OCI-LY1 (cell line): Measurements from ENCODE around the gene SLC23A2.
"Not testable (repeated sequence)": the region's sequence is repeated elsewhere in the genome, so short reads cannot be mapped to it uniquely, and the experiment has no call there.

Source experiments
- H2AFZ ChIP-seq: fragments of 200-600 bp; sonication (generic), shearing (Covaris generic); 2 replicates; pipeline ENCODE4 v1.6.0; 2014; ENCODE audit warnings: antibody characterized with exemption, mild to moderate bottlenecking, low read length
- H3F3A ChIP-seq: fragments of 200-600 bp; sonication (generic), shearing (Covaris generic); 2 replicates; pipeline ENCODE4 v1.6.0; 2014; ENCODE audit warnings: mild to moderate bottlenecking, antibody characterized with exemption, low read length, moderate library complexity; ENCODE audit not compliant: insufficient read depth
- H3K27ac ChIP-seq: fragments of 200-600 bp; sonication (generic); 2 replicates; pipeline ENCODE4 v1.5.1; 2014; ENCODE audit warnings: low read length, mixed run types, mild to moderate bottlenecking, low read depth; ENCODE audit not compliant: poor library complexity, severe bottlenecking
- H3K27me3 ChIP-seq: fragments of 200-600 bp; sonication (generic); 2 replicates; pipeline ENCODE4 v1.6.0; 2014; ENCODE audit warnings: antibody characterized with exemption, mild to moderate bottlenecking, low read length, moderate library complexity; ENCODE audit not compliant: insufficient read depth
- H3K36me3 ChIP-seq: fragments of 200-600 bp; sonication (generic); 2 replicates; pipeline ENCODE4 v1.6.1; 2014; ENCODE audit warnings: mild to moderate bottlenecking, antibody characterized with exemption, low read length, moderate library complexity, mixed read lengths; ENCODE audit not compliant: insufficient read depth
- H3K4me1 ChIP-seq: fragments of 200-600 bp; sonication (generic); 2 replicates; pipeline ENCODE4 v1.5.1; 2014; ENCODE audit warnings: mild to moderate bottlenecking, low read length, moderate library complexity; ENCODE audit not compliant: insufficient read depth, severe bottlenecking
- H3K4me2 ChIP-seq: fragments of 200-600 bp; sonication (generic), shearing (Covaris generic); 2 replicates; pipeline ENCODE4 v1.6.1; 2014; ENCODE audit warnings: low read length
- H3K4me3 ChIP-seq: fragments of 200-600 bp; sonication (generic); 2 replicates; pipeline ENCODE4 v1.5.1; 2014; ENCODE audit warnings: low read length, low read depth, mild to moderate bottlenecking, mixed read lengths; ENCODE audit not compliant: poor library complexity, severe bottlenecking
- H3K79me2 ChIP-seq: fragments of 200-600 bp; shearing (Covaris generic); 2 replicates; pipeline ENCODE4 v1.6.1; 2016; ENCODE audit warnings: mixed run types, low read length, mixed read lengths; ENCODE audit not compliant: insufficient read depth
- H3K9ac ChIP-seq: fragments of 200-600 bp; sonication (generic), shearing (Covaris generic); 2 replicates; pipeline ENCODE4 v1.6.1; 2014; ENCODE audit warnings: mild to moderate bottlenecking, low read length, mixed read lengths
- H3K9me2 ChIP-seq: fragments of 200-600 bp; sonication (generic), shearing (Covaris generic); 2 replicates; pipeline ENCODE4 v1.6.1; 2014; ENCODE audit warnings: low read depth, mild to moderate bottlenecking, low read length, mixed read lengths
- H3K9me3 ChIP-seq: fragments of 200-600 bp; shearing (Covaris generic); 2 replicates; pipeline ENCODE4 v1.6.1; 2014; ENCODE audit warnings: low read length, mixed read lengths
- H4K20me1 ChIP-seq: fragments of 200-600 bp; sonication (generic), shearing (Covaris generic); 2 replicates; pipeline ENCODE4 v1.6.0; 2016; ENCODE audit warnings: mild to moderate bottlenecking, low read length; ENCODE audit not compliant: insufficient read depth
- EZH2 ChIP-seq: fragments of 200-600 bp; sonication (generic), shearing (Covaris generic); IDR thresholded peaks from 2 replicates; pipeline ENCODE4 v1.8.0; 2017; ENCODE audit warnings: borderline replicate concordance, mixed run types, mild to moderate bottlenecking, antibody characterized with exemption, low read length, moderate library complexity, mixed read lengths
- TF ChIP-seq, protein P1 (sequence below): fragments of 200-600 bp; sonication (generic), shearing (Covaris generic); IDR thresholded peaks from 2 replicates; pipeline ENCODE4 v1.5.1; 2017; ENCODE audit warnings: mild to moderate bottlenecking, antibody characterized with exemption, low read length, moderate library complexity, mixed read lengths

Gene SLC23A2

DNA sequence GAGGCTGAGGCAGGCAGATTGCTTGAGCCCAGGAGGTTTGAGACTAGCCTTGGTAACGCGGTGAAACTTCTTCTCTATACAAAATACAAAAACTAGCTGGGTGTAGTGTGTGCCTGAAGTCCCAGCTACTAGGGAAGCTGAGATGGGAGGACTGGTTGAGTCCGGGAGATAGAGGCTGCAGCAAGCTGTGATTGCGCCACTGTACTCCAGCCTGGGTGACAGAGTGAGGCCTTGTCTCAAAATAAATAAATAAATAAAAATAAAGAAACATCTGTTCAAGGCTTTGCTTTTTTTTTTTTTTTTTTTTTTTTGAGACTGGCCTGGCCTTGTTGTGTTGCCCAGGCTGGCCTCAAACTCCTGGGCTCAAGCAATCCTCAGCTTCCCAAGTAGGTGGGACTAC is 23.7 kb upstream of the SLC23A2 start:
- H3K36me3 ChIP-seq, result no peaks in the 10 kb centered on the region
- no peak overlapping the region for H3K9ac ChIP-seq
- no peaks in the 10 kb centered on the region for H3K27me3 ChIP-seq
- no peaks in the 10 kb centered on the region for H4K20me1 ChIP-seq
- H3K4me1 ChIP-seq, result no peaks in the 10 kb centered on the region
- no peaks in the 10 kb centered on the region for H3K9me3 ChIP-seq
- TF ChIP-seq, protein P1, sequence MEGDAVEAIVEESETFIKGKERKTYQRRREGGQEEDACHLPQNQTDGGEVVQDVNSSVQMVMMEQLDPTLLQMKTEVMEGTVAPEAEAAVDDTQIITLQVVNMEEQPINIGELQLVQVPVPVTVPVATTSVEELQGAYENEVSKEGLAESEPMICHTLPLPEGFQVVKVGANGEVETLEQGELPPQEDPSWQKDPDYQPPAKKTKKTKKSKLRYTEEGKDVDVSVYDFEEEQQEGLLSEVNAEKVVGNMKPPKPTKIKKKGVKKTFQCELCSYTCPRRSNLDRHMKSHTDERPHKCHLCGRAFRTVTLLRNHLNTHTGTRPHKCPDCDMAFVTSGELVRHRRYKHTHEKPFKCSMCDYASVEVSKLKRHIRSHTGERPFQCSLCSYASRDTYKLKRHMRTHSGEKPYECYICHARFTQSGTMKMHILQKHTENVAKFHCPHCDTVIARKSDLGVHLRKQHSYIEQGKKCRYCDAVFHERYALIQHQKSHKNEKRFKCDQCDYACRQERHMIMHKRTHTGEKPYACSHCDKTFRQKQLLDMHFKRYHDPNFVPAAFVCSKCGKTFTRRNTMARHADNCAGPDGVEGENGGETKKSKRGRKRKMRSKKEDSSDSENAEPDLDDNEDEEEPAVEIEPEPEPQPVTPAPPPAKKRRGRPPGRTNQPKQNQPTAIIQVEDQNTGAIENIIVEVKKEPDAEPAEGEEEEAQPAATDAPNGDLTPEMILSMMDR, result no peak
- no peak for TF ChIP-seq EZH2
- no peak overlapping the region for H3K4me2 ChIP-seq
- no peaks in the 10 kb centered on the region for H3K9me2 ChIP-seq
- no peak overlapping the region for H3K4me3 ChIP-seq
- no peaks in the 10 kb centered on the region for H3K79me2 ChIP-seq
- no peak overlapping the region for H2AFZ ChIP-seq
- no peaks in the 10 kb centered on the region for H3F3A ChIP-seq
- no peak overlapping the region for H3K27ac ChIP-seq

DNA sequence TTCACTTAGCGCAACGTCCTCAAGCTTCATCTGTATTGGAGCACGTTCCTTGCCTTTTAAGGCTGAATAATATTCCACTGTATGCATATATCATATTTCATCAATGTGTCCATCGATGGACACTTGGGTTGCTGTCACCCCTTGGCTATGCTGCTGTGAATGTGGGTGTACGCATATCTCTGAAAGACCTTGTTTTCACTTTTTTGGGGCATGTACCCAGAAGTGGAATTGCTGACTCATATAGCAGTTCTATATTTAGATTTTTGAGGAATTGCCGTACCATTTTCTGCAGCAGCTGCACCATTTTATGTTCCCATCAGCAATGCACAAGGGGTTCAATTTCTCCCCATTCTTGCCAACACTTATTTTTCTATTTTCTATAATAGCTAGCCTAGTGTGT is 22.8 kb upstream of the SLC23A2 start:
- TF ChIP-seq, protein P1, result no peak
- TF ChIP-seq EZH2, result no peak
- no peak overlapping the region for H3K4me2 ChIP-seq
- no peaks in the 10 kb centered on the region for H3K4me1 ChIP-seq

DNA sequence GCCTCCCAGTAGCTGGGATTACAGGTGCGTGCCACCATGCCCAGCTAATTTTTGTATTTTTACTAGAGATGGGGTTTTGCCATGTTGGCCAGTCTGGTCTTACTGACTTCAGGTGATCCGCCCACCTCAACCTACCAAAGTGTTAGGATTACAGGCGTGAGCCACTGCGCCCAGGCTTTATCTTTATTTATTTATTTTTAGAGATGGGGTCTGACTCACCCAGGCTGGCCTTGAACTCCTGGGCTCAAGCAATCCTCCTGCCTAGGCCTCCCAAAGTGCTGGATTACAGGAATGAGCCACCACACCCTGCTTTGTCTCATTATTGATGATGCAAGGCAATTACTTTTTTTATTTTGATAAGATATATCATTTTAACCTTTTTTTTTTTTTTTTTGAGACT is 21.9 kb upstream of the SLC23A2 start:
- not testable (repeated sequence) for H4K20me1 ChIP-seq, H3K79me2 ChIP-seq, H3K4me1 ChIP-seq, H3K36me3 ChIP-seq, H3K9ac ChIP-seq, H3K9me2 ChIP-seq, H3F3A ChIP-seq, H3K4me2 ChIP-seq, H3K9me3 ChIP-seq, H3K27ac ChIP-seq, H3K4me3 ChIP-seq, H2AFZ ChIP-seq, H3K27me3 ChIP-seq

More for the DNA sequence above, 22.8 kb upstream of the SLC23A2 start:
- H3K27ac ChIP-seq, result no peak overlapping the region
- H3K4me3 ChIP-seq, result no peak overlapping the region
- H3K79me2 ChIP-seq, result no peaks in the 10 kb centered on the region
- no peaks in the 10 kb centered on the region for H3K36me3 ChIP-seq
- H3K27me3 ChIP-seq, result no peaks in the 10 kb centered on the region
- no peaks in the 10 kb centered on the region for H3K9me3 ChIP-seq
- no peaks in the 10 kb centered on the region for H3K9me2 ChIP-seq
- no peak overlapping the region for H2AFZ ChIP-seq
- H4K20me1 ChIP-seq, result no peaks in the 10 kb centered on the region
- no peak overlapping the region for H3K9ac ChIP-seq
- H3F3A ChIP-seq, result no peaks in the 10 kb centered on the region

DNA sequence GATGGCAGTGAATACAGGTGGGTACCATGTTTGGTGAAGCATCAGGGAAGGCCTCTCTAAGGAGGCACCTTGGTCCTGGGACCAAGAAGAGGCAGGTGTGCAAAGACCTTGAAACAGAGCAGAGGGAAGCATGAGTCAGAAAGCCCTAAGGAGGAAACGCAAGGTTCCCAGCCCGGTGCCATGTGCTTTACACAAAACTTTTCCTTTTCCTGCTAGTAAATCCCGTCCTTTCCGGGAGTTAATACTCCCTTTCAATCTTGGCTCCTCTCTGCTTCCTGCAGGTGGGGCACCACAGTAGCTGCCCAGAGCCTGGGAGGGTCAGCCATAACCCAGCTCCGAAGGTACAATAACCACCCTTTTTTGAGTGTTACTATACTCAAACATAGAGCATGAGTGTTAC is 19.4 kb upstream of the SLC23A2 start:
- Histone ChIP-seq H3K9ac (no peak overlapping the region), H3K9me3 (no peaks in the 10 kb centered on the region), H3K27me3 (no peaks in the 10 kb centered on the region), H4K20me1 (no peaks in the 10 kb centered on the region), H3K27ac (no peak overlapping the region), H3K9me2 (no peaks in the 10 kb centered on the region), H3F3A (no peaks in the 10 kb centered on the region), H3K36me3 (no peaks in the 10 kb centered on the region), H3K4me3 (no peak overlapping the region), H3K79me2 (no peaks in the 10 kb centered on the region), H3K4me1 (no peaks in the 10 kb centered on the region), H2AFZ (no peak overlapping the region), H3K4me2 (no peak overlapping the region)
- no peak for TF ChIP-seq EZH2
- TF ChIP-seq, protein P1, result no peak
